Measurements from ENCODE around the gene VOPP1. TPM values are rescaled to one million over a fixed set of nuclear protein-coding genes. Genes with fewer than 3 reads are reported as not detected.
A peak's percentile ranks its signal among the peaks of the same experiment; 100 is the strongest.

The VOPP1 gene
- total RNA-seq, 1 donor from 2014 or later: 53.7 TPM

GRCh38 chr7:55494951-55495350, 77.4 kb downstream of the VOPP1 start:
- H3K36me3 Mint-ChIP-seq (ENCODE audit: low read depth): peaks cover 21% of the 10 kb centered on the region
- H3K27me3 Mint-ChIP-seq (ENCODE audit: low read depth): no peaks in the 10 kb centered on the region
- peaks cover 2% of the 10 kb centered on the region for H3K4me1 Mint-ChIP-seq (ENCODE audit: low read depth)

GRCh38 chr7:55493408-55493807, 78.9 kb downstream of the VOPP1 start:
- H3K27me3 Mint-ChIP-seq (ENCODE audit: low read depth): no peaks in the 10 kb centered on the region
- peaks cover 31% of the 10 kb centered on the region for H3K36me3 Mint-ChIP-seq (ENCODE audit: low read depth)
- intact Hi-C loops (cut with micrococcal nuclease): no loop called here
- H3K27ac Mint-ChIP-seq: no peak overlapping the region
- peaks cover 4% of the 10 kb centered on the region for H3K4me1 Mint-ChIP-seq (ENCODE audit: low read depth)
- no peaks in the 10 kb centered on the region for H3K9me3 Mint-ChIP-seq
- H3K4me3 Mint-ChIP-seq (ENCODE audit: low read depth): no peak overlapping the region
- DNase-seq (ENCODE audit: low spot score): no peak

More at GRCh38 chr7:55494951-55495350, 77.4 kb downstream of the VOPP1 start:
- no peak for DNase-seq (ENCODE audit: low spot score)
- no peak overlapping the region for H3K4me3 Mint-ChIP-seq (ENCODE audit: low read depth)
- intact Hi-C loops (cut with micrococcal nuclease): no loop called here
- no peaks in the 10 kb centered on the region for H3K9me3 Mint-ChIP-seq
- no peak overlapping the region for H3K27ac Mint-ChIP-seq

GRCh38 chr7:55491346-55491745, 81.0 kb downstream of the VOPP1 start:
- H3K9me3 Mint-ChIP-seq: no peaks in the 10 kb centered on the region
- no peak overlapping the region for H3K27ac Mint-ChIP-seq
- H3K4me3 Mint-ChIP-seq (ENCODE audit: low read depth): no peak overlapping the region
- H3K4me1 Mint-ChIP-seq (ENCODE audit: low read depth): peaks cover 4% of the 10 kb centered on the region
- H3K27me3 Mint-ChIP-seq (ENCODE audit: low read depth): no peaks in the 10 kb centered on the region
- peaks cover 33% of the 10 kb centered on the region for H3K36me3 Mint-ChIP-seq (ENCODE audit: low read depth)
- no peak for DNase-seq (ENCODE audit: low spot score)
- intact Hi-C loops (cut with micrococcal nuclease): no loop called here

- Mint-ChIP-seq H3K9me3 (no peaks in the 10 kb centered on the region), H3K36me3 (ENCODE audit: low read depth) (peaks cover 35% of the 10 kb centered on the region), H3K4me1 (ENCODE audit: low read depth) (peaks cover 5% of the 10 kb centered on the region), H3K27me3 (ENCODE audit: low read depth) (no peaks in the 10 kb centered on the region), H3K4me3 (ENCODE audit: low read depth) (no peak overlapping the region), H3K27ac (no peak overlapping the region)
- no peak for DNase-seq (ENCODE audit: low spot score)
- intact Hi-C loops (cut with micrococcal nuclease): no loop called here
These were observed 82.2 kb downstream of the VOPP1 start for GRCh38 chr7:55490099-55490498.

GRCh38 chr7:55489552-55489951, 82.8 kb downstream of the VOPP1 start:
- H3K27ac Mint-ChIP-seq: no peak overlapping the region
- intact Hi-C loops (cut with micrococcal nuclease): no loop called here
- no peak for DNase-seq (ENCODE audit: low spot score)
- peaks cover 6% of the 10 kb centered on the region for H3K4me1 Mint-ChIP-seq (ENCODE audit: low read depth)
- no peaks in the 10 kb centered on the region for H3K9me3 Mint-ChIP-seq
- no peaks in the 10 kb centered on the region for H3K27me3 Mint-ChIP-seq (ENCODE audit: low read depth)
- no peak overlapping the region for H3K4me3 Mint-ChIP-seq (ENCODE audit: low read depth)
- peaks cover 39% of the 10 kb centered on the region for H3K36me3 Mint-ChIP-seq (ENCODE audit: low read depth)

- Mint-ChIP-seq H3K4me1 (ENCODE audit: low read depth) (peaks cover 13% of the 10 kb centered on the region), H3K27ac (no peak overlapping the region), H3K4me3 (ENCODE audit: low read depth) (no peak overlapping the region), H3K9me3 (no peaks in the 10 kb centered on the region), H3K27me3 (ENCODE audit: low read depth) (no peaks in the 10 kb centered on the region), H3K36me3 (ENCODE audit: low read depth) (peaks cover 46% of the 10 kb centered on the region)
- DNase-seq (ENCODE audit: low spot score): no peak
- intact Hi-C loops (cut with micrococcal nuclease): no loop called here
These were observed 83.4 kb downstream of the VOPP1 start for GRCh38 chr7:55488804-55489340.

GRCh38 chr7:55488216-55488615, 84.1 kb downstream of the VOPP1 start:
- intact Hi-C loops (cut with micrococcal nuclease): no loop called here
- H3K4me1 Mint-ChIP-seq (ENCODE audit: low read depth): peaks cover 16% of the 10 kb centered on the region
- no peak overlapping the region for H3K4me3 Mint-ChIP-seq (ENCODE audit: low read depth)
- H3K36me3 Mint-ChIP-seq (ENCODE audit: low read depth): peaks cover 50% of the 10 kb centered on the region
- DNase-seq (ENCODE audit: low spot score): no peak
- no peaks in the 10 kb centered on the region for H3K27me3 Mint-ChIP-seq (ENCODE audit: low read depth)
- no peak overlapping the region for H3K27ac Mint-ChIP-seq
- no peaks in the 10 kb centered on the region for H3K9me3 Mint-ChIP-seq

- peaks cover 40% of the 10 kb centered on the region for H3K36me3 Mint-ChIP-seq (ENCODE audit: low read depth)
- no peaks in the 10 kb centered on the region for H3K9me3 Mint-ChIP-seq
- H3K27me3 Mint-ChIP-seq (ENCODE audit: low read depth): no peaks in the 10 kb centered on the region
- H3K4me1 Mint-ChIP-seq (ENCODE audit: low read depth): peaks cover 20% of the 10 kb centered on the region
- DNase-seq (ENCODE audit: low spot score): no peak
- intact Hi-C loops (cut with micrococcal nuclease): no loop called here
- no peak overlapping the region for H3K4me3 Mint-ChIP-seq (ENCODE audit: low read depth)
- no peak overlapping the region for H3K27ac Mint-ChIP-seq
These were observed 85.3 kb downstream of the VOPP1 start for GRCh38 chr7:55486991-55487390.

- Mint-ChIP-seq H3K36me3 (ENCODE audit: low read depth) (peaks cover 36% of the 10 kb centered on the region), H3K4me3 (ENCODE audit: low read depth) (no peak overlapping the region), H3K9me3 (no peaks in the 10 kb centered on the region), H3K27ac (no peak overlapping the region), H3K27me3 (ENCODE audit: low read depth) (no peaks in the 10 kb centered on the region), H3K4me1 (ENCODE audit: low read depth) (peaks cover 20% of the 10 kb centered on the region)
- no peak for DNase-seq (ENCODE audit: low spot score)
- intact Hi-C loops (cut with micrococcal nuclease): no loop called here
These were observed 86.1 kb downstream of the VOPP1 start for GRCh38 chr7:55486192-55486590.

GRCh38 chr7:55485501-55486191, 86.7 kb downstream of the VOPP1 start:
- H3K36me3 Mint-ChIP-seq (ENCODE audit: low read depth): peaks cover 40% of the 10 kb centered on the region
- H3K9me3 Mint-ChIP-seq: no peaks in the 10 kb centered on the region
- no peak for DNase-seq (ENCODE audit: low spot score)
- H3K27ac Mint-ChIP-seq: no peak overlapping the region
- peaks cover 24% of the 10 kb centered on the region for H3K4me1 Mint-ChIP-seq (ENCODE audit: low read depth)
- no peak overlapping the region for H3K4me3 Mint-ChIP-seq (ENCODE audit: low read depth)
- H3K27me3 Mint-ChIP-seq (ENCODE audit: low read depth): no peaks in the 10 kb centered on the region
- intact Hi-C loops (cut with micrococcal nuclease): no loop called here

GRCh38 chr7:55484834-55485233, 87.5 kb downstream of the VOPP1 start:
- Mint-ChIP-seq H3K27ac (no peak overlapping the region), H3K9me3 (no peaks in the 10 kb centered on the region), H3K4me1 (ENCODE audit: low read depth) (peaks cover 24% of the 10 kb centered on the region), H3K4me3 (ENCODE audit: low read depth) (no peak overlapping the region), H3K36me3 (ENCODE audit: low read depth) (peaks cover 39% of the 10 kb centered on the region), H3K27me3 (ENCODE audit: low read depth) (no peaks in the 10 kb centered on the region)
- intact Hi-C loops (cut with micrococcal nuclease): no loop called here
- DNase-seq (ENCODE audit: low spot score): no peak

- Mint-ChIP-seq H3K4me3 (ENCODE audit: low read depth) (no peak overlapping the region), H3K9me3 (no peaks in the 10 kb centered on the region), H3K4me1 (ENCODE audit: low read depth) (peaks cover 24% of the 10 kb centered on the region), H3K36me3 (ENCODE audit: low read depth) (peaks cover 33% of the 10 kb centered on the region), H3K27ac (peak overlapping the region; percentile 1), H3K27me3 (ENCODE audit: low read depth) (no peaks in the 10 kb centered on the region)
- no peak for DNase-seq (ENCODE audit: low spot score)
- intact Hi-C loops (cut with micrococcal nuclease): no loop called here
These were observed 88.1 kb downstream of the VOPP1 start for GRCh38 chr7:55484241-55484640.

- no peaks in the 10 kb centered on the region for H3K9me3 Mint-ChIP-seq
- DNase-seq (ENCODE audit: low spot score): no peak
- H3K27ac Mint-ChIP-seq: no peak overlapping the region
- intact Hi-C loops (cut with micrococcal nuclease): no loop called here
- H3K27me3 Mint-ChIP-seq (ENCODE audit: low read depth): no peaks in the 10 kb centered on the region
- no peak overlapping the region for H3K4me3 Mint-ChIP-seq (ENCODE audit: low read depth)
- peaks cover 27% of the 10 kb centered on the region for H3K36me3 Mint-ChIP-seq (ENCODE audit: low read depth)
- peaks cover 26% of the 10 kb centered on the region for H3K4me1 Mint-ChIP-seq (ENCODE audit: low read depth)
These were observed 89.3 kb downstream of the VOPP1 start for GRCh38 chr7:55483046-55483445.

All from activated T-helper 2 cell treated with anti-CD3 and anti-CD28 coated beads, Interferon-gamma antibody, Interleukin-2, Interleukin-4, amounts not matched to agents 10 μg/mL and 5 μg/mL and 100 μg/mL, durations not matched to agents 14 hours and 24 hours and 36 hours (primary cell).